Activated CD4-positive, CD25-positive, alpha-beta regulatory T cell treated with anti-CD3 and anti-CD28 coated beads, Interleukin-2, amount 50 U/mL, for 24 hours (primary cell): ENCODE measurements around the gene PTPN20.
A peak's percentile ranks its signal among the peaks of the same experiment; 100 is the strongest.

Source experiments
- ATAC-seq, 2 donors: fragments of 150-1000 bp; cut with Tn5 transposase; one replicate each; pipeline ENCODE4 v1.10.0; 2021; ENCODE audit warnings: mild to moderate bottlenecking in 1 of 2, moderate library complexity in 1 of 2

Gene PTPN20

GRCh38 chr10:47035171-47035818 lies 124.1 kb downstream of the PTPN20 start:
- no peak for ATAC-seq

GRCh38 chr10:47035819-47036337 lies 124.7 kb downstream of the PTPN20 start:
- ATAC-seq = no peak

GRCh38 chr10:47036771-47037170 lies 125.5 kb downstream of the PTPN20 start:
- ATAC-seq = no peak

- no peak for ATAC-seq
Measured at GRCh38 chr10:47037654-47038425, 126.6 kb downstream of the PTPN20 start.

- ATAC-seq = no peak
Measured at GRCh38 chr10:47038881-47039561, 127.8 kb downstream of the PTPN20 start.

GRCh38 chr10:47039562-47039913 lies 128.3 kb downstream of the PTPN20 start:
- ATAC-seq = no peak

- ATAC-seq = peak in 1 of 2 donors; percentile 21
Measured at GRCh38 chr10:47040041-47040491, 128.8 kb downstream of the PTPN20 start.

- no peak for ATAC-seq
Measured at GRCh38 chr10:47040681-47041080, 129.5 kb downstream of the PTPN20 start.

GRCh38 chr10:47041396-47042198 lies 130.4 kb downstream of the PTPN20 start:
- ATAC-seq = no peak

GRCh38 chr10:47042199-47042473 lies 130.9 kb downstream of the PTPN20 start:
- no peak for ATAC-seq

GRCh38 chr10:47042780-47043750 lies 131.8 kb downstream of the PTPN20 start:
- ATAC-seq = no peak

GRCh38 chr10:47043928-47044538 lies 132.8 kb downstream of the PTPN20 start:
- no peak for ATAC-seq

GRCh38 chr10:47044741-47045140 lies 133.5 kb downstream of the PTPN20 start:
- no peak for ATAC-seq

GRCh38 chr10:47045331-47045861 lies 134.2 kb downstream of the PTPN20 start:
- ATAC-seq = no peak

GRCh38 chr10:47046321-47047126 lies 135.3 kb downstream of the PTPN20 start:
- no peak for ATAC-seq

GRCh38 chr10:47047127-47047504 lies 135.9 kb downstream of the PTPN20 start:
- ATAC-seq = no peak

GRCh38 chr10:47047577-47048525 lies 136.6 kb downstream of the PTPN20 start:
- ATAC-seq = peak; percentile 31 to 51

- ATAC-seq = no peak
Measured at GRCh38 chr10:47048526-47048905, 137.3 kb downstream of the PTPN20 start.
